Upper lobe of left lung (tissue), 4 donors: ENCODE measurements around the gene GRAMD1A.

Experiments
- CTCF ChIP-seq, 6 experiments: fragments of 450-650 bp in 4 of 6; fragments of 200-600 bp in 2 of 6; sonication (generic) in 2 of 6; IDR thresholded peaks; one replicate each; pipeline ENCODE4 v1.5.1; 2016 to 2019; ENCODE audit warnings: antibody characterized with exemption in 6 of 6
- EP300 ChIP-seq, 4 donors: sonication (generic); formaldehyde crosslinking; IDR thresholded peaks; one replicate each; pipeline ENCODE4 v1.5.1; 2017; ENCODE audit warnings: antibody characterized with exemption in 4 of 4, control low read depth in 2 of 4
- POLR2A ChIP-seq, 4 donors: fragments of 450-650 bp; IDR thresholded peaks; one replicate each; pipeline ENCODE4 v1.5.1; 2016 to 2017; ENCODE audit warnings: antibody characterized with exemption in 4 of 4, mild to moderate bottlenecking in 2 of 4
- POLR2AphosphoS5 ChIP-seq, 2 donors: sonication (generic); formaldehyde crosslinking; IDR thresholded peaks; one replicate each; pipeline ENCODE4 v1.5.1; 2017; ENCODE audit warnings: antibody characterized with exemption in 2 of 2

GRCh38 chr19:34972163-34972705, 27.9 kb upstream of the GRAMD1A start:
- no peak for TF ChIP-seq EP300 (IDR thresholded peaks at IDR 0.05)
- no peak for TF ChIP-seq POLR2A (IDR thresholded peaks at IDR 0.05)
- TF ChIP-seq CTCF (IDR thresholded peaks at IDR 0.05) = no peak
- TF ChIP-seq POLR2AphosphoS5 (IDR thresholded peaks at IDR 0.05) = no peak
